K562 (cell line): ENCODE data around the gene SLC35G3. TPM values are rescaled to one million over a fixed set of nuclear protein-coding genes. Genes with fewer than 3 reads are reported as not detected.

Experiments
- ATAC-seq: fragments of 200-7000 bp; cut with Tn5 transposase; 3 replicates; pipeline ENCODE4 v1.9.1; 2020; ENCODE audit warnings: moderate library complexity
- BruUV-seq: library from RNA; stranded (reverse); fragments of 400-500 nt; replicated peaks from 2 replicates; lab custom pipeline; 2021; lab: Mats Ljungman, UMichigan
- CTCF ChIA-PET: fragments of 300-600 bp; formaldehyde crosslinking; extraction: SDS; loops from one replicate; lab custom pipeline; 2021; ENCODE audit warnings: low intra/inter-chr PET ratio; lab: Yijun Ruan, JAX
- POLR2A ChIA-PET: fragments of 300-600, 350-650 bp; sonication (Branson Sonifier 250); formaldehyde crosslinking; extraction: SDS; loops from one replicate; lab custom pipeline; 2021; ENCODE audit warnings: antibody characterized with exemption, inconsistent platforms; lab: Yijun Ruan, JAX
- DNase-seq, 4 experiments: peaks; one replicate each; pipeline versions ENCODE4 v3.0.0 to v3.0.0-alpha.2; 2011 to 2018; ENCODE audit warnings: low spot score in 3 of 4, mixed read lengths in 3 of 4; ENCODE audit errors: extremely low read depth in 1 of 4
- FAIRE-seq: peaks from 2 replicates; lab custom pipeline; 2011; peaks lifted over from hg19 to GRCh38; lab: Jason Lieb, UNC
- H2AFZ ChIP-seq: 2 replicates; pipeline ENCODE4 v1.6.0; 2011; ENCODE audit warnings: low read depth, low read length, control low read depth, inconsistent platforms
- H3K27ac ChIP-seq: fragments of 200-600 bp; 3 replicates; pipeline ENCODE4 v1.8.0; 2011; ENCODE audit warnings: low read depth, mild to moderate bottlenecking, control low read depth, inconsistent platforms, low read length, moderate library complexity, mixed read lengths; ENCODE audit errors: extremely low read depth
- H3K27me3 ChIP-seq, 2 experiments: fragments of 300-600 bp in 1 of 2; 2 replicates in 1 of 2; 3 replicates in 1 of 2; pipeline versions ENCODE4 v1.6.0 to v1.8.0; 2011; ENCODE audit warnings: inconsistent platforms in 2 of 2, low read length in 2 of 2, mild to moderate bottlenecking in 1 of 2, mixed read lengths in 1 of 2, moderate library complexity in 1 of 2; ENCODE audit not compliant: control insufficient read depth in 2 of 2, insufficient read depth in 2 of 2
- H3K36me3 ChIP-seq: fragments of 300-600 bp; 3 replicates; pipeline ENCODE4 v1.8.0; 2011; ENCODE audit warnings: mild to moderate bottlenecking, low read length, inconsistent platforms; ENCODE audit not compliant: control insufficient read depth, insufficient read depth
- H3K4me1 ChIP-seq, 2 experiments: fragments of 200-600 bp in 1 of 2; replicated peaks in 1 of 2; 2 replicates in 1 of 2; 3 replicates in 1 of 2; pipeline versions ENCODE4 v1.5.1 to v1.8.0; 2011; ENCODE audit warnings: inconsistent platforms in 2 of 2, low read length in 2 of 2, mild to moderate bottlenecking in 1 of 2, mixed read lengths in 1 of 2, moderate library complexity in 1 of 2; ENCODE audit not compliant: control insufficient read depth in 2 of 2, insufficient read depth in 2 of 2
- H3K4me2 ChIP-seq: 2 replicates; pipeline ENCODE4 v1.6.1; 2011; ENCODE audit warnings: low read length, control low read depth, inconsistent platforms, mixed read lengths; ENCODE audit not compliant: insufficient read depth
- H3K4me3 ChIP-seq: fragments of 200-600 bp; sonication (generic), shearing (Covaris generic); 2 replicates; pipeline ENCODE4 v1.5.1; 2016; ENCODE audit warnings: control low read depth, inconsistent platforms
- H3K79me2 ChIP-seq: fragments of 200-600 bp; 3 replicates; pipeline ENCODE4 v1.8.0; 2011; ENCODE audit warnings: low read length, inconsistent platforms; ENCODE audit not compliant: control insufficient read depth, insufficient read depth
- H3K9ac ChIP-seq, 2 experiments: 2 replicates each; pipeline versions ENCODE4 v1.6.0 to v1.6.1; 2011; ENCODE audit warnings: low read depth in 2 of 2, low read length in 2 of 2, control low read depth in 1 of 2, inconsistent platforms in 1 of 2, mild to moderate bottlenecking in 1 of 2, mixed read lengths in 1 of 2; ENCODE audit not compliant: insufficient read depth in 1 of 2
- H3K9me1 ChIP-seq: one replicate; pipeline ENCODE4 v1.6.0; 2011; ENCODE audit warnings: inconsistent platforms, mild to moderate bottlenecking, low read length, moderate library complexity; ENCODE audit not compliant: control insufficient read depth, insufficient read depth
- H3K9me3 ChIP-seq: replicated peaks from 2 replicates; pipeline ENCODE4 v1.5.1; 2011; ENCODE audit warnings: low read depth, low read length, inconsistent platforms; ENCODE audit not compliant: control insufficient read depth, insufficient read depth
- H4K20me1 ChIP-seq: replicated peaks from 2 replicates; pipeline ENCODE4 v1.6.1; 2011; ENCODE audit warnings: low read length, inconsistent platforms, mixed read lengths; ENCODE audit not compliant: control insufficient read depth, insufficient read depth
- ARNT ChIP-seq, 2 experiments: fragments of 450-650 bp; IDR thresholded peaks; 2 replicates each; pipeline ENCODE4 v1.6.1; 2016; ENCODE audit warnings: mild to moderate bottlenecking in 1 of 2
- CBFA2T2 ChIP-seq: fragments of 450-650 bp; conservative IDR thresholded peaks from 2 replicates; pipeline ENCODE4 v1.6.1; 2017; ENCODE audit warnings: mild to moderate bottlenecking
- HMG20A ChIP-seq: fragments of 450-650 bp; formaldehyde crosslinking; conservative IDR thresholded peaks from 2 replicates; pipeline ENCODE4 v1.4.0; 2020; ENCODE audit warnings: mild to moderate bottlenecking, mixed read lengths
- HNRNPLL ChIP-seq: fragments of 200-400 bp; formaldehyde crosslinking; IDR thresholded peaks from 2 replicates; pipeline ENCODE4 v1.6.1; 2017; ENCODE audit warnings: low read length, low read depth, mild to moderate bottlenecking; ENCODE audit not compliant: poor library complexity, severe bottlenecking
- ILF3 ChIP-seq: fragments of 450-650 bp; IDR thresholded peaks from 2 replicates; pipeline ENCODE4 v1.6.1; 2018; ENCODE audit warnings: antibody characterized with exemption, mild to moderate bottlenecking, moderate library complexity, borderline replicate concordance
- JUN ChIP-seq, 2 experiments: sonication (generic) in 1 of 2; formaldehyde crosslinking in 1 of 2; IDR thresholded peaks; 2 replicates each; pipeline versions ENCODE4 v1.6.1 to v1.8.0; 2012 to 2022; ENCODE audit warnings: borderline replicate concordance in 2 of 2, mild to moderate bottlenecking in 2 of 2, improper control_type of control experiment in 1 of 2, low read depth in 1 of 2, low read length in 1 of 2, missing genetic modification reagents in 1 of 2
- MYNN ChIP-seq, 2 experiments: sonication (generic); formaldehyde crosslinking in 1 of 2; IDR thresholded peaks; 2 replicates each; pipeline versions ENCODE4 v1.5.0 to v1.6.1; 2016 to 2020; ENCODE audit warnings: antibody characterized with exemption in 1 of 2, missing genetic modification reagents in 1 of 2
- NFE2L1 ChIP-seq: fragments of 450-650 bp; IDR thresholded peaks from 2 replicates; pipeline ENCODE4 v1.6.1; 2016; ENCODE audit warnings: missing genetic modification characterization, low read depth, mild to moderate bottlenecking, missing compliant biosample characterization, moderate library complexity, borderline replicate concordance
- NR1H2 ChIP-seq: sonication (generic); formaldehyde crosslinking; IDR thresholded peaks from 2 replicates; pipeline ENCODE4 v1.4.0; 2020; ENCODE audit warnings: mild to moderate bottlenecking, missing genetic modification reagents
- SAFB ChIP-seq: fragments of 200-400 bp; formaldehyde crosslinking; IDR thresholded peaks from 2 replicates; pipeline ENCODE4 v1.6.1; 2017; ENCODE audit warnings: low read depth, low read length, borderline replicate concordance
- TAL1 ChIP-seq: fragments of 450-650 bp; IDR thresholded peaks from 2 replicates; pipeline ENCODE4 v1.6.1; 2016; ENCODE audit warnings: mild to moderate bottlenecking
- THRAP3 ChIP-seq: fragments of 450-650 bp; IDR thresholded peaks from 2 replicates; pipeline ENCODE4 v1.6.1; 2016; ENCODE audit warnings: mild to moderate bottlenecking, inconsistent platforms, borderline replicate concordance
- ZNF133 ChIP-seq: fragments of 250-450 bp; sonication (Bioruptor Pico); IDR thresholded peaks from 2 replicates; pipeline ENCODE4 v1.4.0; 2020; ENCODE audit warnings: mild to moderate bottlenecking
- ZNF174 ChIP-seq: fragments of 250-450 bp; sonication (Bioruptor Pico); IDR thresholded peaks from 2 replicates; pipeline ENCODE4 v1.4.0; 2020; ENCODE audit warnings: mild to moderate bottlenecking
- ZNF212 ChIP-seq: fragments of 450-650 bp; formaldehyde crosslinking; IDR thresholded peaks from 2 replicates; pipeline ENCODE4 v1.4.0; 2020; ENCODE audit warnings: mild to moderate bottlenecking
- WGBS: fragments of 100-300 bp; shearing (Covaris generic); methylation state at CpG from one replicate; pipeline ENCODE4 v1.1.6; 2016; ENCODE audit warnings: low coverage, mixed read lengths; ENCODE audit not compliant: insufficient coverage; ENCODE audit errors: missing lambda C conversion rate; 5-methylcytosine and 5-hydroxymethylcytosine counted together
- in situ Hi-C: fragments of 300-500 bp; cut with MboI; formaldehyde crosslinking; loops from 4 replicates; pipeline ENCODE4 v1.15.0; 2018; ENCODE audit warnings: inconsistent platforms, mixed read lengths
- intact Hi-C: fragments of 100-400 bp; cut with micrococcal nuclease; formaldehyde crosslinking; loops from 2 replicates; pipeline ENCODE4 v1.14.2; 2022
- polyA plus RNA-seq, 8 experiments: library from polyadenylated mRNA; depleted of rRNA in 4 of 8; stranded (reverse) in 5 of 8; unstranded in 3 of 8; fragments of >200 nt; fragmentation: Nextera tagmentation in 2 of 8; fragmentation: Illumina TruSeq in 1 of 8; extraction: Ambion mirVana in 2 of 8; extraction: Trizol in 1 of 8; gene quantifications; 2 replicates each; pipeline versions ENCODE4 v1.2.1 to v1.2.3, GENCODE V29; 2011 to 2014; ENCODE audit warnings: inconsistent platforms in 1 of 8, missing spikeins in 1 of 8
- total RNA-seq, 7 experiments: library from RNA; depleted of rRNA in 6 of 7; stranded (reverse); fragments of >200 nt in 6 of 7; fragmentation: Illumina TruSeq in 2 of 7; extraction: Trizol in 2 of 7; gene quantifications; 2 replicates each; pipeline versions ENCODE4 v1.2.1 to v1.2.3, GENCODE V29; 2011 to 2021; ENCODE audit warnings: low replicate concordance in 1 of 7
- TF ChIP-seq, protein P1 (sequence below): sonication (generic); formaldehyde crosslinking; IDR thresholded peaks from 2 replicates; pipeline ENCODE4 v1.8.1; 2022; ENCODE audit warnings: missing genetic modification reagents

The SLC35G3 gene
- total and polyA plus RNA-seq, 9 of the 15 experiments (the other 6 are each of a cell fraction or from before 2014, with no cell fraction given) = not detected

DNA sequence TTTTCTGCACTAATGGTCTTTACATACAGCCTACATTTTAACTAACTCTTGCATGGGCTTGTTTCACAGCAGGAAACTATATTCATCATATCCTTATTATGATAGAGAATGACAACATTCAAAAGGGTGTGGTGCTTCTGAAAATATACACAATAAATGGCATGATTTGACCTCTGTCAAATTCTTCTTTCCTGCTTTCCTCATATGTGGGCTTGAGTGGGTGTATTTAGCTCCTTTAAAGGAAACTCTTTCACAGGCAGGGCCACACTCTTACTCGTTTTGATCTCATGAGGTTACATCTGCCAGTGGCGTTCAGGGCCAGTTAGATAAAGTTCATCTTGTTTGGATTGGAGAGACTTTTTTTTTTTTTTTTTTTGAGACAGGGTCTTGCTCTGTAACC lies 6.1 kb downstream of the SLC35G3 start:
- no peak overlapping the region for H3K4me2 ChIP-seq
- 4% methylated on average over 2 of the region's 2 CpGs for WGBS
- ATAC-seq = no peak

More for the DNA sequence above, 6.1 kb downstream of the SLC35G3 start:
- DNase-seq = no peak
- Histone ChIP-seq H3K9ac (no peak overlapping the region), H3K9me1 (no peaks in the 10 kb centered on the region), H2AFZ (no peak overlapping the region), H3K4me1 (no peaks in the 10 kb centered on the region), H3K9me3 (no peaks in the 10 kb centered on the region), H3K27ac (no peak overlapping the region), H4K20me1 (no peaks in the 10 kb centered on the region), H3K36me3 (no peaks in the 10 kb centered on the region), H3K4me3 (no peak overlapping the region)
- ChIA-PET CTCF (no interaction called here), POLR2A (no interaction called here)
- intact Hi-C loops = no loop called here
- no peak for FAIRE-seq
- no TSS peak for BruUV-seq
- in situ Hi-C loops = no loop called here
- TF ChIP-seq ARNT (IDR thresholded peaks at IDR 0.05) (no peak), MYNN (IDR thresholded peaks at IDR 0.05) (no peak), MYNN (CRISPR knock-in tag; IDR thresholded peaks at IDR 0.05) (no peak), ZNF133 (CRISPR knock-in tag) (no peak), THRAP3 (no peak), CBFA2T2 (no peak), TAL1 (no peak), SAFB (no peak), NFE2L1 (tag) (no peak), ILF3 (no peak), ZNF174 (CRISPR knock-in tag) (no peak), JUN (IDR thresholded peaks at IDR 0.05; ENCODE audit: borderline replicate concordance, low read depth, low read length) (no peak), JUN (CRISPR knock-in tag; IDR thresholded peaks at IDR 0.05; ENCODE audit: borderline replicate concordance) (no peak), HMG20A (CRISPR knock-in tag) (no peak), HNRNPLL (no peak), NR1H2 (no peak), ZNF212 (CRISPR knock-in tag) (no peak)
- TF ChIP-seq, protein P1, sequence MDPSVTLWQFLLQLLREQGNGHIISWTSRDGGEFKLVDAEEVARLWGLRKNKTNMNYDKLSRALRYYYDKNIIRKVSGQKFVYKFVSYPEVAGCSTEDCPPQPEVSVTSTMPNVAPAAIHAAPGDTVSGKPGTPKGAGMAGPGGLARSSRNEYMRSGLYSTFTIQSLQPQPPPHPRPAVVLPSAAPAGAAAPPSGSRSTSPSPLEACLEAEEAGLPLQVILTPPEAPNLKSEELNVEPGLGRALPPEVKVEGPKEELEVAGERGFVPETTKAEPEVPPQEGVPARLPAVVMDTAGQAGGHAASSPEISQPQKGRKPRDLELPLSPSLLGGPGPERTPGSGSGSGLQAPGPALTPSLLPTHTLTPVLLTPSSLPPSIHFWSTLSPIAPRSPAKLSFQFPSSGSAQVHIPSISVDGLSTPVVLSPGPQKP (CRISPR knock-in tag) = no peak
- TF ChIP-seq, all 486 proteins: peak for 0
- H3K27me3 ChIP-seq = peaks cover 9 to 14% of the 10 kb centered on the region in 2 experiments
- no peaks in the 10 kb centered on the region for H3K79me2 ChIP-seq
